Gastroesophageal sphincter (tissue), 3 donors: ENCODE measurements around the gene MAP4K4.

Experiments
- CTCF ChIP-seq, 4 experiments: fragments of 200-600 bp in 2 of 4; fragments of 450-650 bp in 2 of 4; sonication (generic) in 1 of 4; IDR thresholded peaks; one replicate each; pipeline ENCODE4 v1.5.1; 2017 to 2019; ENCODE audit warnings: antibody characterized with exemption in 4 of 4, mild to moderate bottlenecking in 2 of 4, moderate library complexity in 2 of 4
- POLR2A ChIP-seq, 2 donors: fragments of 450-650 bp; IDR thresholded peaks; one replicate each; pipeline ENCODE4 v1.6.1; 2017; ENCODE audit warnings: antibody characterized with exemption in 2 of 2, mild to moderate bottlenecking in 2 of 2, moderate library complexity in 1 of 2
- POLR2AphosphoS5 ChIP-seq: sonication (generic); formaldehyde crosslinking; IDR thresholded peaks from one replicate; pipeline ENCODE4 v1.6.1; 2017; ENCODE audit warnings: antibody characterized with exemption

- TF ChIP-seq POLR2AphosphoS5 (no peak), CTCF (IDR thresholded peaks at IDR 0.05) (no peak), POLR2A (IDR thresholded peaks at IDR 0.05) (no peak)
These were observed 65.1 kb downstream of the MAP4K4 start for GRCh38 chr2:101762451-101763171.
